GM19099 (cell line): ENCODE measurements around the gene AKAP11.

Experiments
- POLR2A ChIP-seq: IDR thresholded peaks from 3 replicates; pipeline ENCODE4 v1.6.1; 2011; ENCODE audit warnings: low read depth; ENCODE audit not compliant: insufficient read length; ENCODE audit errors: extremely low read depth

AKAP11 gene

GRCh38 chr13:42270160-42270856, 1.6 kb upstream of the AKAP11 start:
- TF ChIP-seq POLR2A: no peak

GRCh38 chr13:42270857-42271215, 1.1 kb upstream of the AKAP11 start:
- no peak for TF ChIP-seq POLR2A

- peak; percentile 32 for TF ChIP-seq POLR2A
Measured at GRCh38 chr13:42271337-42272114, 426 bp upstream of the AKAP11 start.

GRCh38 chr13:42272804-42273175, 838 bp downstream of the AKAP11 start:
- no peak for TF ChIP-seq POLR2A

- TF ChIP-seq POLR2A: no peak
Measured at GRCh38 chr13:42274386-42275097, 2.6 kb downstream of the AKAP11 start.

GRCh38 chr13:42275098-42275471, 3.1 kb downstream of the AKAP11 start:
- TF ChIP-seq POLR2A: peak; percentile 81

- no peak for TF ChIP-seq POLR2A
Measured at GRCh38 chr13:42275506-42275905, 3.6 kb downstream of the AKAP11 start.

- TF ChIP-seq POLR2A: no peak
Measured at GRCh38 chr13:42276683-42277082, 4.7 kb downstream of the AKAP11 start.

GRCh38 chr13:42277618-42278276, 5.8 kb downstream of the AKAP11 start:
- TF ChIP-seq POLR2A: no peak

- no peak for TF ChIP-seq POLR2A
Measured at GRCh38 chr13:42279080-42279479, 7.1 kb downstream of the AKAP11 start.

- TF ChIP-seq POLR2A: no peak
Measured at GRCh38 chr13:42279986-42280385, 8.0 kb downstream of the AKAP11 start.

- no peak for TF ChIP-seq POLR2A
Measured at GRCh38 chr13:42280537-42280936, 8.6 kb downstream of the AKAP11 start.

- TF ChIP-seq POLR2A: no peak
Measured at GRCh38 chr13:42283574-42283973, 11.6 kb downstream of the AKAP11 start.

- no peak for TF ChIP-seq POLR2A
Measured at GRCh38 chr13:42284068-42284467, 12.1 kb downstream of the AKAP11 start.

- TF ChIP-seq POLR2A: no peak
Measured at GRCh38 chr13:42298392-42298791, 26.4 kb downstream of the AKAP11 start.
